Keratinocyte (primary cell): ENCODE measurements around the gene AAMP. TPM values are rescaled to one million over a fixed set of nuclear protein-coding genes. Genes with fewer than 3 reads are reported as not detected.

Source experiments
- DNase-seq: peaks from one replicate; pipeline ENCODE4 v3.0.0-alpha.2; 2011; ENCODE audit warnings: low read depth, missing footprints, low spot score
- FAIRE-seq: peaks from 2 replicates; lab custom pipeline; 2011; peaks lifted over from hg19 to GRCh38; lab: Jason Lieb, UNC
- H2AFZ ChIP-seq: 2 replicates; pipeline ENCODE4 v1.6.0; 2012; ENCODE audit warnings: low read length, control low read depth, inconsistent platforms; ENCODE audit not compliant: control insufficient read depth
- H3K27ac ChIP-seq: 2 replicates; pipeline ENCODE4 v1.5.1; 2011; ENCODE audit warnings: low read length; ENCODE audit not compliant: control insufficient read depth, insufficient read depth
- H3K27me3 ChIP-seq: 3 replicates; pipeline ENCODE4 v1.6.0; 2011; ENCODE audit warnings: low read length; ENCODE audit not compliant: control insufficient read depth, insufficient read depth; ENCODE audit errors: extremely low read depth
- H3K36me3 ChIP-seq, 2 experiments: 2 replicates in 1 of 2; 3 replicates in 1 of 2; pipeline ENCODE4 v1.5.1; 2011; ENCODE audit warnings: low read length in 2 of 2, mild to moderate bottlenecking in 1 of 2; ENCODE audit not compliant: control insufficient read depth in 2 of 2, insufficient read depth in 2 of 2; ENCODE audit errors: extremely low read depth in 1 of 2
- H3K4me1 ChIP-seq: 3 replicates; pipeline ENCODE4 v1.5.1; 2011; ENCODE audit warnings: low read length; ENCODE audit not compliant: control insufficient read depth, insufficient read depth; ENCODE audit errors: extremely low read depth
- H3K4me2 ChIP-seq: 3 replicates; pipeline ENCODE4 v1.6.0; 2011; ENCODE audit warnings: low read depth, low read length; ENCODE audit not compliant: control insufficient read depth, insufficient read depth; ENCODE audit errors: extremely low read depth
- H3K4me3 ChIP-seq, 3 experiments: fragments of 200-600 bp in 1 of 3; sonication (generic) in 1 of 3; 2 replicates in 2 of 3; 3 replicates in 1 of 3; pipeline ENCODE4 v1.5.1; 2011 to 2016; ENCODE audit warnings: low read length in 3 of 3, mild to moderate bottlenecking in 3 of 3, control low read depth in 2 of 3, inconsistent platforms in 1 of 3, low read depth in 1 of 3, mixed read lengths in 1 of 3, mixed run types in 1 of 3, moderate library complexity in 1 of 3; ENCODE audit not compliant: control insufficient read depth in 2 of 3, insufficient read depth in 2 of 3; ENCODE audit errors: extremely low read depth in 1 of 3
- H3K79me2 ChIP-seq: 2 replicates; pipeline ENCODE4 v1.6.0; 2012; ENCODE audit warnings: low read length; ENCODE audit not compliant: control insufficient read depth, insufficient read depth
- H3K9ac ChIP-seq: 3 replicates; pipeline ENCODE4 v1.6.0; 2011; ENCODE audit warnings: low read length; ENCODE audit not compliant: control insufficient read depth, insufficient read depth; ENCODE audit errors: extremely low read depth
- H3K9me1 ChIP-seq: 3 replicates; pipeline ENCODE4 v1.6.0; 2011; ENCODE audit warnings: low read length; ENCODE audit not compliant: control insufficient read depth, insufficient read depth; ENCODE audit errors: extremely low read depth
- H3K9me3 ChIP-seq: 2 replicates; pipeline ENCODE4 v1.5.1; 2012; ENCODE audit warnings: low read depth, low read length; ENCODE audit not compliant: control insufficient read depth
- H4K20me1 ChIP-seq: 3 replicates; pipeline ENCODE4 v1.6.0; 2011; ENCODE audit warnings: low read length; ENCODE audit not compliant: control insufficient read depth, insufficient read depth; ENCODE audit errors: extremely low read depth
- EZH2 ChIP-seq: IDR thresholded peaks from one replicate; pipeline ENCODE4 v1.6.1; 2012; ENCODE audit warnings: inconsistent platforms, mild to moderate bottlenecking, low read length, moderate library complexity
- dilution Hi-C: fragments of 300-500 bp; cut with MboI; formaldehyde crosslinking; loops from one replicate; pipeline ENCODE4 v1.7.0; 2020; ENCODE audit warnings: low sequenced_read_pairs; ENCODE audit not compliant: extremely low pct_ligation_motif_present
- polyA plus RNA-seq, 5 experiments: library from polyadenylated mRNA; depleted of rRNA in 3 of 5; stranded (reverse) in 3 of 5; stranded (forward) in 1 of 5; unstranded in 1 of 5; fragments of >200 nt; gene quantifications; 1 replicate in 1 of 5; 2 replicates in 3 of 5; 3 replicates in 1 of 5; pipeline versions ENCODE4 v1.2.1 to v1.2.3, GENCODE V29; 2011 to 2012; ENCODE audit warnings: missing spikeins in 2 of 5, low read depth in 1 of 5, low replicate concordance in 1 of 5
- TF ChIP-seq, protein P1 (sequence below), 3 experiments: IDR thresholded peaks in 1 of 3; conservative IDR thresholded peaks in 1 of 3; optimal IDR thresholded peaks in 1 of 3; 2 replicates in 2 of 3; 3 replicates in 1 of 3; pipeline versions ENCODE3 to v1.5.1; 2011; ENCODE audit warnings: low read length in 3 of 3, mild to moderate bottlenecking in 3 of 3, moderate library complexity in 2 of 3, control low read depth in 1 of 3, inconsistent platforms in 1 of 3; ENCODE audit not compliant: insufficient read depth in 2 of 3; ENCODE audit errors: extremely low read depth in 1 of 3

The AAMP gene
- polyA plus RNA-seq, 1 donor (not counting 4 experiments of a cell fraction or from before 2014, with no cell fraction given): 78.4 TPM

DNA sequence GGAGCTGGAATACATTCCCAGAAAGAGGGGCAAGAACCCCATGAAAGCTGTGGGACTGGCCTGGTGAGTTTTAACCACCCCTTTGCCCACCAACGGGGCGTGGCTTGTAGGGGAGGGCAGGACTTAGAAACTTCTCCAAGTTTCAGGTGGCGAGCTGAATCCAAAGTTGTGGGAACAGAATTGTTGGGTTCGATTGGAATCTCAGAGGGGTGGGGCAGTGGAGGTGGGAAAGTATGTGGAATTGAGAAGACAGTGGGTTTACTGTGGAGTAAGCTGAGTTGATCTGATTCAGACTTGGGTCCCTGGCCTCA is 1.5 kb upstream of the AAMP start:
- H3K4me3 ChIP-seq: peak overlapping the region; percentile 76 to 96 (median 93)
- peaks cover 18% of the 10 kb centered on the region for H3K79me2 ChIP-seq
- H3K9ac ChIP-seq: peak overlapping the region; percentile 80
- H2AFZ ChIP-seq: no peak overlapping the region
- H3K36me3 ChIP-seq: peaks cover 32 to 35% of the 10 kb centered on the region in 2 experiments
- peaks cover 2% of the 10 kb centered on the region for H3K9me1 ChIP-seq
- peaks cover 3% of the 10 kb centered on the region for H4K20me1 ChIP-seq
- H3K4me1 ChIP-seq: peaks cover 27% of the 10 kb centered on the region
- TF ChIP-seq, protein P1, sequence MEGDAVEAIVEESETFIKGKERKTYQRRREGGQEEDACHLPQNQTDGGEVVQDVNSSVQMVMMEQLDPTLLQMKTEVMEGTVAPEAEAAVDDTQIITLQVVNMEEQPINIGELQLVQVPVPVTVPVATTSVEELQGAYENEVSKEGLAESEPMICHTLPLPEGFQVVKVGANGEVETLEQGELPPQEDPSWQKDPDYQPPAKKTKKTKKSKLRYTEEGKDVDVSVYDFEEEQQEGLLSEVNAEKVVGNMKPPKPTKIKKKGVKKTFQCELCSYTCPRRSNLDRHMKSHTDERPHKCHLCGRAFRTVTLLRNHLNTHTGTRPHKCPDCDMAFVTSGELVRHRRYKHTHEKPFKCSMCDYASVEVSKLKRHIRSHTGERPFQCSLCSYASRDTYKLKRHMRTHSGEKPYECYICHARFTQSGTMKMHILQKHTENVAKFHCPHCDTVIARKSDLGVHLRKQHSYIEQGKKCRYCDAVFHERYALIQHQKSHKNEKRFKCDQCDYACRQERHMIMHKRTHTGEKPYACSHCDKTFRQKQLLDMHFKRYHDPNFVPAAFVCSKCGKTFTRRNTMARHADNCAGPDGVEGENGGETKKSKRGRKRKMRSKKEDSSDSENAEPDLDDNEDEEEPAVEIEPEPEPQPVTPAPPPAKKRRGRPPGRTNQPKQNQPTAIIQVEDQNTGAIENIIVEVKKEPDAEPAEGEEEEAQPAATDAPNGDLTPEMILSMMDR (optimal IDR thresholded peaks at IDR 0.05 in 1 of 3, IDR thresholded peaks at IDR 0.05 in 1 of 3, conservative IDR thresholded peaks at IDR 0.05 in 1 of 3; ENCODE audit: extremely low read depth in 1 of 3, insufficient read depth in 2 of 3, low read length in 3 of 3): no peak
- no peak for TF ChIP-seq EZH2
- no peak for FAIRE-seq
- H3K27me3 ChIP-seq: no peaks in the 10 kb centered on the region
- H3K9me3 ChIP-seq: no peaks in the 10 kb centered on the region
- peak overlapping the region; percentile 65 for H3K27ac ChIP-seq
- H3K4me2 ChIP-seq: peak overlapping the region; percentile 88
- DNase-seq: no peak
- dilution Hi-C loops: no loop called here

DNA sequence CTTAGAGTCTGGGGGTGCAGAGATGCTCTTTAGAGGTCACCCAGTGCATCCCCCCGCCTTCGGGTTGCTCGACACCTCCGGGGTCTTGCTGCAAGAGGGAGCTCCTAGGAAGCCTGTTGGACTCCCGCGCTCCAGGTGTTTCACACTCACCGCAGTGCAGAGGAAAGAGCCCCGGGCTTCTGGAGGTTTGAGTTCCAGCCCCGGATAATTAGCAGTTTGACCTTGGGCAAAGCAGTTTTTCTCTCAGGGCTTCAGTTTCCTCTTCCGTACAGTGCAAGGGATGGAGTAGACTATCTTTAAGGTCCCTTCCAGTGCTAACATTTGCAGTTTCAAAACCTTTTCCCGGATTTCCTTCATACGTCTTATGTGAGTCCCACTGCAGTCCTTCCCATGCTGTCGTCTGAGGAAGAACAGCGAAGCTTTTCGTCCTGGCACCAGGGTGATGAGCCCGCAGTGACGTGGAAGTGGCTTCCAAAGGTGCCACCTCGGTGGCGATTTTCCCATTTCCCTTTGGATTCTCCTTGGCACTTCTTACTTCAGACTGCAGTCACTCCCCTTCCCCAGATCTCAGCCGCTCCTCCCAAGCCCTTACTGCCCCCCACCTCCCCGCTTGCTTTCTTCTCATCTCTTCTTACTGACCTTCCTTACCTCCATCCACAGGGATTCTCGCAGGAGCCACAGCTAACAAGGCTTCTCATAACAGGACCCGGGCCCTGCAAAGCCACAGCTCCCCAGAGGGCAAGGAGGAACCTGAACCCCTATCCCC is 967 bp upstream of the AAMP start:
- H3K9me1 ChIP-seq: peaks cover 2% of the 10 kb centered on the region
- no peak overlapping the region for H2AFZ ChIP-seq
- TF ChIP-seq EZH2: no peak
- TF ChIP-seq, protein P1 (optimal IDR thresholded peaks at IDR 0.05 in 1 of 3, IDR thresholded peaks at IDR 0.05 in 1 of 3, conservative IDR thresholded peaks at IDR 0.05 in 1 of 3; ENCODE audit: extremely low read depth in 1 of 3, insufficient read depth in 2 of 3, low read length in 3 of 3): no peak
- FAIRE-seq (peak; percentile 51), DNase-seq (no peak)
- no peaks in the 10 kb centered on the region for H4K20me1 ChIP-seq
- peaks cover 27% of the 10 kb centered on the region for H3K4me1 ChIP-seq
- H3K36me3 ChIP-seq: peaks cover 34 to 35% of the 10 kb centered on the region in 2 experiments
- peaks cover 18% of the 10 kb centered on the region for H3K79me2 ChIP-seq
- H3K27ac ChIP-seq: peak overlapping the region; percentile 65
- no peaks in the 10 kb centered on the region for H3K27me3 ChIP-seq
- dilution Hi-C loops: no loop called here
- H3K4me3 ChIP-seq: peak overlapping the region; percentile 76 to 96 (median 93)
- H3K9me3 ChIP-seq: no peaks in the 10 kb centered on the region
- peak overlapping the region; percentile 88 for H3K4me2 ChIP-seq
- peak overlapping the region; percentile 80 for H3K9ac ChIP-seq
